Upper lobe of left lung (tissue), 6 donors: ENCODE data around the gene ELP4. TPM values are rescaled to one million over a fixed set of nuclear protein-coding genes. Genes with fewer than 3 reads are reported as not detected.
A peak's percentile ranks its signal among the peaks of the same experiment; 100 is the strongest.

Source experiments
- ATAC-seq, 2 donors: fragments of 200-7000 bp; cut with Tn5 transposase; one replicate each; pipeline ENCODE4 v1.9.1; 2022; ENCODE audit warnings: mild to moderate bottlenecking in 2 of 2, moderate library complexity in 2 of 2; ENCODE audit not compliant: low FRiP score in 2 of 2
- DNase-seq, 2 donors: peaks; one replicate each; pipeline ENCODE4 v3.0.0-alpha.2; 2019 to 2020
- H3K27ac ChIP-seq, 4 donors: fragments of 200-600 bp; sonication (generic); one replicate each; pipeline ENCODE4 v1.5.1; 2016 to 2019
- H3K27me3 ChIP-seq, 4 donors: fragments of 200-600 bp; sonication (generic); one replicate each; pipeline ENCODE4 v1.5.1; 2017 to 2019
- H3K36me3 ChIP-seq, 4 donors: fragments of 200-600 bp; sonication (generic); one replicate each; pipeline ENCODE4 v1.5.1; 2016 to 2019
- H3K4me1 ChIP-seq, 4 donors: fragments of 200-600 bp; sonication (generic); one replicate each; pipeline ENCODE4 v1.5.1; 2018 to 2019
- H3K4me3 ChIP-seq, 4 donors: fragments of 200-600 bp; sonication (generic); one replicate each; pipeline ENCODE4 v1.5.1; 2017 to 2019; ENCODE audit warnings: mild to moderate bottlenecking in 2 of 4, moderate library complexity in 1 of 4
- H3K9me3 ChIP-seq, 4 donors: fragments of 200-600 bp; sonication (generic); one replicate each; pipeline ENCODE4 v1.5.1; 2018 to 2019
- CTCF ChIP-seq, 6 experiments: fragments of 450-650 bp in 4 of 6; fragments of 200-600 bp in 2 of 6; sonication (generic) in 2 of 6; IDR thresholded peaks; one replicate each; pipeline ENCODE4 v1.5.1; 2016 to 2019; ENCODE audit warnings: antibody characterized with exemption in 6 of 6
- EP300 ChIP-seq, 4 donors: sonication (generic); formaldehyde crosslinking; IDR thresholded peaks; one replicate each; pipeline ENCODE4 v1.5.1; 2017; ENCODE audit warnings: antibody characterized with exemption in 4 of 4, control low read depth in 2 of 4
- POLR2A ChIP-seq, 4 donors: fragments of 450-650 bp; IDR thresholded peaks; one replicate each; pipeline ENCODE4 v1.5.1; 2016 to 2017; ENCODE audit warnings: antibody characterized with exemption in 4 of 4, mild to moderate bottlenecking in 2 of 4
- POLR2AphosphoS5 ChIP-seq, 2 donors: sonication (generic); formaldehyde crosslinking; IDR thresholded peaks; one replicate each; pipeline ENCODE4 v1.5.1; 2017; ENCODE audit warnings: antibody characterized with exemption in 2 of 2
- WGBS, 2 donors: methylation state at CpG; one replicate each; pipeline ENCODE4 v1.1.5; 2017 to 2018; 5-methylcytosine and 5-hydroxymethylcytosine counted together
- total RNA-seq, 6 donors: library from RNA; depleted of rRNA in 4 of 6; stranded (reverse); fragments of >200 nt in 4 of 6; gene quantifications; one replicate each; pipeline versions ENCODE4 v1.1.0 to v1.2.1, GENCODE V29; 2016 to 2021
- donor health status: DM: no; HTN: no; CAD: no; lungs with moderate emphysema.
- donor health status: DM: no; HTN: yes; CAD: no; lungs with severe emphysema.

The ELP4 gene
- total RNA-seq, 6 donors from 2014 or later: 6.3 to 34.7 (median 18.6) TPM

GRCh38 chr11:31714840-31715239 lies 205.3 kb downstream of the ELP4 start:
- TF ChIP-seq EP300 (IDR thresholded peaks at IDR 0.05) (no peak), CTCF (IDR thresholded peaks at IDR 0.05) (no peak), POLR2AphosphoS5 (IDR thresholded peaks at IDR 0.05) (no peak), POLR2A (IDR thresholded peaks at IDR 0.05) (no peak)
- ATAC-seq: no peak
- 91 to 94% methylated on average over 3 of the region's 3 CpGs for WGBS, 2 donors

GRCh38 chr11:31720225-31720624 lies 210.7 kb downstream of the ELP4 start:
- no peak overlapping the region for H3K27ac ChIP-seq
- H3K4me1 ChIP-seq: no peaks in the 10 kb centered on the region
- no peaks in the 10 kb centered on the region for H3K36me3 ChIP-seq
- no peak for DNase-seq
- no peaks in the 10 kb centered on the region for H3K9me3 ChIP-seq
- 40 to 47% methylated on average over 2 of the region's 2 CpGs for WGBS, 2 donors
- no peak for TF ChIP-seq EP300 (IDR thresholded peaks at IDR 0.05)
- TF ChIP-seq POLR2A (IDR thresholded peaks at IDR 0.05): no peak
- no peak for TF ChIP-seq CTCF (IDR thresholded peaks at IDR 0.05)
- TF ChIP-seq POLR2AphosphoS5 (IDR thresholded peaks at IDR 0.05): no peak
- no peak overlapping the region for H3K4me3 ChIP-seq
- ATAC-seq: no peak
- H3K27me3 ChIP-seq: no peaks in the 10 kb centered on the region

More at GRCh38 chr11:31714840-31715239, 205.3 kb downstream of the ELP4 start:
- no peak for DNase-seq
- Histone ChIP-seq H3K4me1 (no peaks in the 10 kb centered on the region), H3K4me3 (no peak overlapping the region), H3K27me3 (no peaks in the 10 kb centered on the region), H3K27ac (no peak overlapping the region), H3K9me3 (no peaks in the 10 kb centered on the region), H3K36me3 (no peaks in the 10 kb centered on the region)

DNA sequence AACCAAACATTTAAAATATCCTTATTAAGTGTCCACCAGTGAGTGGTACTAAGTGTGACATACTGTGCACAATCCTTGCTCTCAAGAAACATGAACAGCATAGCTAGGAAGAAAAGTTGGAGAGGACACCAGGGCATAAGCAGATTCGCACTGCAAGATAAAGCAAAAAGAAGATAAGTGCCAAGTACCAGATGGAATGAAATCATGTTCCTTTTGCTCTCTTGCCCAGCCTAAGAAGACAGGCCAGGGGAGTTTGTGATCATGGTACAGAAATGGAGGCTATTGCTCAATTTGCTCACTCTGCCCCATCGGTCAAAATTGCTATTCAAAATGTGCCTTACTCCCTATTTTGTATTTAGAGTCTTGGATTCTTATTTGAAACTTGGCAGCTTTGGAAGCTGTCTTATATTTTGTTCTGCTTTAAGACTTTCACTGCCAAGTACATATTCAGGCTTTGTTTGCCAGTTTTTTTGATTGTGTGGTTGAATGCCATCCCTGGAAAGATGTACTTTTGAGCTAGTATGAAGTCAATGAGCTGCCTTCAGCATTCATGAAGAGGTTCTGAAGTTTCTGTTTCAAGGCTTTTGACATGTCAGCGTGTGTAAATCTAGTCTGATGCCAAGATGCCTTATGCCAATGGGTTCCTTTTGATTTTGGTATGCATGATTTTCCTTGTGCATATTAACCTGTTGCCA lies 211.3 kb downstream of the ELP4 start:
- ATAC-seq: no peak

DNA sequence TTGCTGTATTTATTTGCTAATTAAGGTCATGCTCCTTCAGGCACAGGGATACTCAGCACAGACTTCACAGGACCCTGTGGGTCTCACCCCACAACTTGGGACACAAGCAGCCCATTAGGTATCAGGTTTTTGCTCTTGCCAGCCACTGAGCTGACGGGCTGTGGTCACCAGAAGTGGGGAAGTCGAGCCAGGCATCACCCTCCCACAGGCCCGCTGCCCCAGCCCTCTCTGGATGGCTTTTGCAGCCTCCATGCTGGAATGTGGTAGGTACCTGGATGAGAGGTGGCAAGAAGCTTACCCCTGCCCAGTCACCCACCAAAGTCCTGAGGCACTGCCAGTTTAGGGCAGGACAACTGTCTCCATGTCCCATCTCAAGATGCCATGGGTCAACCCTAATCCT lies 213.2 kb downstream of the ELP4 start:
- Histone ChIP-seq H3K4me1 (no peaks in the 10 kb centered on the region), H3K4me3 (no peak overlapping the region), H3K36me3 (no peaks in the 10 kb centered on the region), H3K27ac (no peak overlapping the region), H3K9me3 (no peaks in the 10 kb centered on the region), H3K27me3 (no peaks in the 10 kb centered on the region)
- WGBS, 2 donors: 94 to 100% methylated on average over 3 of the region's 3 CpGs
- no peak for TF ChIP-seq POLR2A (IDR thresholded peaks at IDR 0.05)
- TF ChIP-seq POLR2AphosphoS5 (IDR thresholded peaks at IDR 0.05): no peak
- TF ChIP-seq CTCF (IDR thresholded peaks at IDR 0.05): no peak
- TF ChIP-seq EP300 (IDR thresholded peaks at IDR 0.05): no peak
- no peak for ATAC-seq
- peak in 1 of 2 donors; percentile 27 for DNase-seq

More for the DNA sequence above, 211.3 kb downstream of the ELP4 start:
- 83% methylated on average over 3 of the region's 3 CpGs for WGBS, 2 donors
- Histone ChIP-seq H3K9me3 (no peaks in the 10 kb centered on the region), H3K4me1 (no peaks in the 10 kb centered on the region), H3K27ac (no peak overlapping the region), H3K27me3 (no peaks in the 10 kb centered on the region), H3K4me3 (no peak overlapping the region), H3K36me3 (no peaks in the 10 kb centered on the region)
- TF ChIP-seq POLR2AphosphoS5 (IDR thresholded peaks at IDR 0.05) (no peak), POLR2A (IDR thresholded peaks at IDR 0.05) (no peak), EP300 (IDR thresholded peaks at IDR 0.05) (no peak), CTCF (IDR thresholded peaks at IDR 0.05) (no peak)
- no peak for DNase-seq

GRCh38 chr11:31725176-31725575 lies 215.6 kb downstream of the ELP4 start:
- DNase-seq (no peak), ATAC-seq (no peak)
- Histone ChIP-seq H3K27ac (no peak overlapping the region), H3K4me3 (no peak overlapping the region), H3K4me1 (no peaks in the 10 kb centered on the region), H3K27me3 (no peaks in the 10 kb centered on the region), H3K9me3 (no peaks in the 10 kb centered on the region), H3K36me3 (no peaks in the 10 kb centered on the region)
- no peak for TF ChIP-seq POLR2A (IDR thresholded peaks at IDR 0.05)
- TF ChIP-seq EP300 (IDR thresholded peaks at IDR 0.05): no peak
- no peak for TF ChIP-seq CTCF (IDR thresholded peaks at IDR 0.05)
- TF ChIP-seq POLR2AphosphoS5 (IDR thresholded peaks at IDR 0.05): no peak
